ENCODE data around the gene CFAP46. TPM values are rescaled to one million over a fixed set of nuclear protein-coding genes. Genes with fewer than 3 reads are reported as not detected.

The CFAP46 gene
- total and polyA plus RNA-seq, 2 experiments from 2014 or later = 3.1 to 5.4 TPM

DNA sequence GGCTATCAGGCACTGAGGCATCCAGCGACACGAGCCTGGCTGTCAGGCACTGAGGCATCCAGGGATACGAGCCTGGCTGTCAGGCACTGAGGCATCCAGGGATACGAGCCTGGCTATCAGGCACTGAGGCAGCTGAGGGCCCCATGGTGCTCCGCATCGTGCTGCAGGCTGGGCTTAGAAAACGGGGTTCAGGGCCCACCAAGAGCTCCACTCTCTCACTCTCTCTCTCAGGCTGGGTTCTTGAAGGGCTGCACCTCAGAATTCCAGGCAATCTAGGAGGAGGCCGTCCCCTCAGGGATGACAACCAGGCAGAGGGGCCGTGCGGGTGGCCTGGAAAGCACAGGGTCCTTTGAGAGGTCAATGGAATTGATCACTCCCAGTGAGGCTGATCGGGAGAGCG is 69.0 kb downstream of the CFAP46 start:
- H3K4me3 Mint-ChIP-seq = no peak overlapping the region
- Histone ChIP-seq H3K9me2 (ENCODE audit: insufficient read depth) (no peaks in the 10 kb centered on the region), H3F3A (replicated peaks; ENCODE audit: low read depth) (no peaks in the 10 kb centered on the region), H3K4me3 (no peak overlapping the region), H3K27me3 (ENCODE audit: insufficient read depth) (no peaks in the 10 kb centered on the region), H3K4me2 (no peak overlapping the region), H4K20me1 (replicated peaks; ENCODE audit: insufficient read depth) (no peaks in the 10 kb centered on the region), H2AFZ (no peak overlapping the region), H3K27ac (ENCODE audit: low read depth) (no peak overlapping the region), H3K79me2 (replicated peaks; ENCODE audit: insufficient read depth) (no peaks in the 10 kb centered on the region), H3K36me3 (ENCODE audit: insufficient read depth) (no peaks in the 10 kb centered on the region), H3K4me1 (ENCODE audit: insufficient read depth) (no peaks in the 10 kb centered on the region)
- no peak for ATAC-seq
- no peaks in the 10 kb centered on the region; the same call in 2 of the 3 replicates for H3K36me3 Mint-ChIP-seq (ENCODE audit: low read depth)
- H3K4me1 Mint-ChIP-seq = peaks cover 3% of the 10 kb centered on the region; the same call in 2 of the 3 replicates
- no peak for DNase-seq (ENCODE audit: low spot score)
- H3K9me3 Mint-ChIP-seq = peaks cover 25% of the 10 kb centered on the region
- H3K27me3 Mint-ChIP-seq (ENCODE audit: insufficient read depth, low read depth, poor library complexity) = peaks cover 8% of the 10 kb centered on the region
- TF ChIP-seq, protein P1, sequence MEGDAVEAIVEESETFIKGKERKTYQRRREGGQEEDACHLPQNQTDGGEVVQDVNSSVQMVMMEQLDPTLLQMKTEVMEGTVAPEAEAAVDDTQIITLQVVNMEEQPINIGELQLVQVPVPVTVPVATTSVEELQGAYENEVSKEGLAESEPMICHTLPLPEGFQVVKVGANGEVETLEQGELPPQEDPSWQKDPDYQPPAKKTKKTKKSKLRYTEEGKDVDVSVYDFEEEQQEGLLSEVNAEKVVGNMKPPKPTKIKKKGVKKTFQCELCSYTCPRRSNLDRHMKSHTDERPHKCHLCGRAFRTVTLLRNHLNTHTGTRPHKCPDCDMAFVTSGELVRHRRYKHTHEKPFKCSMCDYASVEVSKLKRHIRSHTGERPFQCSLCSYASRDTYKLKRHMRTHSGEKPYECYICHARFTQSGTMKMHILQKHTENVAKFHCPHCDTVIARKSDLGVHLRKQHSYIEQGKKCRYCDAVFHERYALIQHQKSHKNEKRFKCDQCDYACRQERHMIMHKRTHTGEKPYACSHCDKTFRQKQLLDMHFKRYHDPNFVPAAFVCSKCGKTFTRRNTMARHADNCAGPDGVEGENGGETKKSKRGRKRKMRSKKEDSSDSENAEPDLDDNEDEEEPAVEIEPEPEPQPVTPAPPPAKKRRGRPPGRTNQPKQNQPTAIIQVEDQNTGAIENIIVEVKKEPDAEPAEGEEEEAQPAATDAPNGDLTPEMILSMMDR (conservative IDR thresholded peaks at IDR 0.05; ENCODE audit: low read depth in 2 of 2) = no peak
- TF ChIP-seq POLR2AphosphoS5 (IDR thresholded peaks at IDR 0.05; ENCODE audit: low read depth) (no peak), STAT1 (IDR thresholded peaks at IDR 0.05; ENCODE audit: unreplicated experiment) (no peak), CREB1 (CRISPR knock-in tag; IDR thresholded peaks at IDR 0.05; ENCODE audit: low read depth) (no peak), EZH2phosphoT487 (IDR thresholded peaks at IDR 0.05; ENCODE audit: unreplicated experiment) (no peak), EZH2 (IDR thresholded peaks at IDR 0.05; ENCODE audit: low read depth, unreplicated experiment) (no peak), ZNF331 (CRISPR knock-in tag; IDR thresholded peaks at IDR 0.05; ENCODE audit: low read depth) (no peak), NANOG (IDR thresholded peaks at IDR 0.05; ENCODE audit: borderline replicate concordance) (no peak), ZNF114 (CRISPR knock-in tag; IDR thresholded peaks at IDR 0.05) (no peak), JUNB (IDR thresholded peaks at IDR 0.05; ENCODE audit: unreplicated experiment) (no peak)
- TF ChIP-seq, protein P2, sequence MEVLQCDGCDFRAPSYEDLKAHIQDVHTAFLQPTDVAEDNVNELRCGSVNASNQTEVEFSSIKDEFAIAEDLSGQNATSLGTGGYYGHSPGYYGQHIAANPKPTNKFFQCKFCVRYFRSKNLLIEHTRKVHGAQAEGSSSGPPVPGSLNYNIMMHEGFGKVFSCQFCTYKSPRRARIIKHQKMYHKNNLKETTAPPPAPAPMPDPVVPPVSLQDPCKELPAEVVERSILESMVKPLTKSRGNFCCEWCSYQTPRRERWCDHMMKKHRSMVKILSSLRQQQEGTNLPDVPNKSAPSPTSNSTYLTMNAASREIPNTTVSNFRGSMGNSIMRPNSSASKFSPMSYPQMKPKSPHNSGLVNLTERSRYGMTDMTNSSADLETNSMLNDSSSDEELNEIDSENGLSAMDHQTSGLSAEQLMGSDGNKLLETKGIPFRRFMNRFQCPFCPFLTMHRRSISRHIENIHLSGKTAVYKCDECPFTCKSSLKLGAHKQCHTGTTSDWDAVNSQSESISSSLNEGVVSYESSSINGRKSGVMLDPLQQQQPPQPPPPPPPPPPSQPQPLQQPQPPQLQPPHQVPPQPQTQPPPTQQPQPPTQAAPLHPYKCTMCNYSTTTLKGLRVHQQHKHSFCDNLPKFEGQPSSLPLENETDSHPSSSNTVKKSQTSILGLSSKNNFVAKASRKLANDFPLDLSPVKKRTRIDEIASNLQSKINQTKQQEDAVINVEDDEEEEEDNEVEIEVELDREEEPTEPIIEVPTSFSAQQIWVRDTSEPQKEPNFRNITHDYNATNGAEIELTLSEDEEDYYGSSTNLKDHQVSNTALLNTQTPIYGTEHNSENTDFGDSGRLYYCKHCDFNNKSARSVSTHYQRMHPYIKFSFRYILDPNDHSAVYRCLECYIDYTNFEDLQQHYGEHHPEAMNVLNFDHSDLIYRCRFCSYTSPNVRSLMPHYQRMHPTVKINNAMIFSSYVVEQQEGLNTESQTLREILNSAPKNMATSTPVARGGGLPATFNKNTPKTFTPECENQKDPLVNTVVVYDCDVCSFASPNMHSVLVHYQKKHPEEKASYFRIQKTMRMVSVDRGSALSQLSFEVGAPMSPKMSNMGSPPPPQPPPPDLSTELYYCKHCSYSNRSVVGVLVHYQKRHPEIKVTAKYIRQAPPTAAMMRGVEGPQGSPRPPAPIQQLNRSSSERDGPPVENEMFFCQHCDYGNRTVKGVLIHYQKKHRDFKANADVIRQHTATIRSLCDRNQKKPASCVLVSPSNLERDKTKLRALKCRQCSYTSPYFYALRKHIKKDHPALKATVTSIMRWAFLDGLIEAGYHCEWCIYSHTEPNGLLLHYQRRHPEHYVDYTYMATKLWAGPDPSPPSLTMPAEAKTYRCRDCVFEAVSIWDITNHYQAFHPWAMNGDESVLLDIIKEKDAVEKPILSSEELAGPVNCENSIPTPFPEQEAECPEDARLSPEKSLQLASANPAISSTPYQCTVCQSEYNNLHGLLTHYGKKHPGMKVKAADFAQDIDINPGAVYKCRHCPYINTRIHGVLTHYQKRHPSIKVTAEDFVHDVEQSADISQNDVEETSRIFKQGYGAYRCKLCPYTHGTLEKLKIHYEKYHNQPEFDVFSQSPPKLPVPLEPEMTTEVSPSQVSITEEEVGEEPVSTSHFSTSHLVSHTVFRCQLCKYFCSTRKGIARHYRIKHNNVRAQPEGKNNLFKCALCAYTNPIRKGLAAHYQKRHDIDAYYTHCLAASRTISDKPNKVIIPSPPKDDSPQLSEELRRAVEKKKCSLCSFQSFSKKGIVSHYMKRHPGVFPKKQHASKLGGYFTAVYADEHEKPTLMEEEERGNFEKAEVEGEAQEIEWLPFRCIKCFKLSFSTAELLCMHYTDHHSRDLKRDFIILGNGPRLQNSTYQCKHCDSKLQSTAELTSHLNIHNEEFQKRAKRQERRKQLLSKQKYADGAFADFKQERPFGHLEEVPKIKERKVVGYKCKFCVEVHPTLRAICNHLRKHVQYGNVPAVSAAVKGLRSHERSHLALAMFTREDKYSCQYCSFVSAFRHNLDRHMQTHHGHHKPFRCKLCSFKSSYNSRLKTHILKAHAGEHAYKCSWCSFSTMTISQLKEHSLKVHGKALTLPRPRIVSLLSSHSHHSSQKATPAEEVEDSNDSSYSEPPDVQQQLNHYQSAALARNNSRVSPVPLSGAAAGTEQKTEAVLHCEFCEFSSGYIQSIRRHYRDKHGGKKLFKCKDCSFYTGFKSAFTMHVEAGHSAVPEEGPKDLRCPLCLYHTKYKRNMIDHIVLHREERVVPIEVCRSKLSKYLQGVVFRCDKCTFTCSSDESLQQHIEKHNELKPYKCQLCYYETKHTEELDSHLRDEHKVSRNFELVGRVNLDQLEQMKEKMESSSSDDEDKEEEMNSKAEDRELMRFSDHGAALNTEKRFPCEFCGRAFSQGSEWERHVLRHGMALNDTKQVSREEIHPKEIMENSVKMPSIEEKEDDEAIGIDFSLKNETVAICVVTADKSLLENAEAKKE (CRISPR knock-in tag; IDR thresholded peaks at IDR 0.05) = no peak
- TF ChIP-seq, protein P3, sequence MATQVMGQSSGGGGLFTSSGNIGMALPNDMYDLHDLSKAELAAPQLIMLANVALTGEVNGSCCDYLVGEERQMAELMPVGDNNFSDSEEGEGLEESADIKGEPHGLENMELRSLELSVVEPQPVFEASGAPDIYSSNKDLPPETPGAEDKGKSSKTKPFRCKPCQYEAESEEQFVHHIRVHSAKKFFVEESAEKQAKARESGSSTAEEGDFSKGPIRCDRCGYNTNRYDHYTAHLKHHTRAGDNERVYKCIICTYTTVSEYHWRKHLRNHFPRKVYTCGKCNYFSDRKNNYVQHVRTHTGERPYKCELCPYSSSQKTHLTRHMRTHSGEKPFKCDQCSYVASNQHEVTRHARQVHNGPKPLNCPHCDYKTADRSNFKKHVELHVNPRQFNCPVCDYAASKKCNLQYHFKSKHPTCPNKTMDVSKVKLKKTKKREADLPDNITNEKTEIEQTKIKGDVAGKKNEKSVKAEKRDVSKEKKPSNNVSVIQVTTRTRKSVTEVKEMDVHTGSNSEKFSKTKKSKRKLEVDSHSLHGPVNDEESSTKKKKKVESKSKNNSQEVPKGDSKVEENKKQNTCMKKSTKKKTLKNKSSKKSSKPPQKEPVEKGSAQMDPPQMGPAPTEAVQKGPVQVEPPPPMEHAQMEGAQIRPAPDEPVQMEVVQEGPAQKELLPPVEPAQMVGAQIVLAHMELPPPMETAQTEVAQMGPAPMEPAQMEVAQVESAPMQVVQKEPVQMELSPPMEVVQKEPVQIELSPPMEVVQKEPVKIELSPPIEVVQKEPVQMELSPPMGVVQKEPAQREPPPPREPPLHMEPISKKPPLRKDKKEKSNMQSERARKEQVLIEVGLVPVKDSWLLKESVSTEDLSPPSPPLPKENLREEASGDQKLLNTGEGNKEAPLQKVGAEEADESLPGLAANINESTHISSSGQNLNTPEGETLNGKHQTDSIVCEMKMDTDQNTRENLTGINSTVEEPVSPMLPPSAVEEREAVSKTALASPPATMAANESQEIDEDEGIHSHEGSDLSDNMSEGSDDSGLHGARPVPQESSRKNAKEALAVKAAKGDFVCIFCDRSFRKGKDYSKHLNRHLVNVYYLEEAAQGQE (IDR thresholded peaks at IDR 0.05; ENCODE audit: unreplicated experiment) = no peak
- TF ChIP-seq, protein P4, sequence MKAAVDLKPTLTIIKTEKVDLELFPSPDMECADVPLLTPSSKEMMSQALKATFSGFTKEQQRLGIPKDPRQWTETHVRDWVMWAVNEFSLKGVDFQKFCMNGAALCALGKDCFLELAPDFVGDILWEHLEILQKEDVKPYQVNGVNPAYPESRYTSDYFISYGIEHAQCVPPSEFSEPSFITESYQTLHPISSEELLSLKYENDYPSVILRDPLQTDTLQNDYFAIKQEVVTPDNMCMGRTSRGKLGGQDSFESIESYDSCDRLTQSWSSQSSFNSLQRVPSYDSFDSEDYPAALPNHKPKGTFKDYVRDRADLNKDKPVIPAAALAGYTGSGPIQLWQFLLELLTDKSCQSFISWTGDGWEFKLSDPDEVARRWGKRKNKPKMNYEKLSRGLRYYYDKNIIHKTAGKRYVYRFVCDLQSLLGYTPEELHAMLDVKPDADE (IDR thresholded peaks at IDR 0.05) = no peak
- no peak overlapping the region for H3K27ac Mint-ChIP-seq
